Measurements from ENCODE around the gene CYTH2.

- no peak for TF ChIP-seq CTCF (IDR thresholded peaks at IDR 0.05)
- no peak for TF ChIP-seq POLR2A (IDR thresholded peaks at IDR 0.05)
Observed at GRCh38 chr19:48428670-48429069, 40.5 kb upstream of the CYTH2 start.
